IPS DF 19.7 (cell line): ENCODE data around the gene C11orf54.
"Not testable (repeated sequence)": the region's sequence is repeated elsewhere in the genome, so short reads cannot be mapped to it uniquely, and the experiment has no call there.

Experiments used
- DNase-seq: peaks from one replicate; pipeline ENCODE4 v3.0.0-alpha.2; 2013; ENCODE audit warnings: low read depth, low spot score

C11orf54 gene

DNA sequence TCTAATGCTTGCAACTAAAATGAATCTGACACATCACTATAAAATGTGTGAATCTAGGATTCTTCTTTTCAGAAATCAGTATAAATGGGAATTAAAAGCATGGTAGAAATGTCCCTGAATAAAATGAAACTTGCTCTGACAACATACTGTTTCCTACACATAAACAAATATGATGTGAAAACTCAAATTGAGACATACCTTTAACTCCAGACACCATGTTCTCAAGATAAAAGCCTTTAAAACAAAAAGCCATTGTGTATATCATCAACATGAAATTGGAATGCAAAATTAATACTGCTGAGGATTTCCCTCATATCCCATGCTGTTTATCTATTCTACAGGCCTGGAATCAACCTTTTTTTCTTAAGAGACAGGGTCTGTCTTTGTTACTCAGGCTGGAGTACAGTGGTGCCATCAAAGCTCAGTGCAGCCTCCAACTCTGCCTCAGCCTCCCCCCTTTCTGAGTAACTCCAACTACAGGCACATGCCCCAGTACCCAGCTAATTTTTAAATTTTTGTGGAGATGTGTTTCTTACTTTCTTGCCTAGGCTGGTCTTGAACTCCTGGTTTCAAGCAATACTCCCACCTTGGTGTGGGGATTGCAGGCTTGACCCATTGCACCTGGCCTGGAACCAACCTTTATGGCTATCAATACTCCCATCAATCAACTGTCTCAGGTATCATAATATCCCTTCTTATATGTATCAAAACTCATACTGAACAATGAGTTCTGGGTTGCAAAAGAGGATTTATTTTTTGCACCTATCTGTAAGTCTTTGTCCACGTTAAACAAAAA lies 6.8 kb upstream of the C11orf54 start:
- DNase-seq, result no peak

DNA sequence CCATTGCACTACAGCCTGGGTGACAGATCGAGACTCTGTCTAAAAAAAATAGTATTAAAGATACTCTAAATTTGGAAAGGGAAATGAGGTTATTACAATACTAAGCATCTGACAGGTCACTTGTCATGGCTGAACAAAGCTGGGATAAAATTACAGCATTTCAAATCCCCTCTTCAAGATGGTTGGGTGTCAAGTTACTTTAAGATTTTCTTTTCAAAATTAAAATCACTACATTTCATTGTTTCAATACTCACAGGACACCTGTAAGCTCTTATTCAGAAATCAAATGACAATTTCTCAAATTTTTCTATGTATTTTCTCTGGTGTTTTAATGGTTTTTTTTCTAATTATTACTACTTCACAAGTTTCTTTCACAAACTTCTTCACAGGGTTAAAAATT lies 5.8 kb upstream of the C11orf54 start:
- no peak for DNase-seq

GRCh38 chr11:93736129-93736528 lies 5.3 kb upstream of the C11orf54 start:
- DNase-seq, result no peak

DNA sequence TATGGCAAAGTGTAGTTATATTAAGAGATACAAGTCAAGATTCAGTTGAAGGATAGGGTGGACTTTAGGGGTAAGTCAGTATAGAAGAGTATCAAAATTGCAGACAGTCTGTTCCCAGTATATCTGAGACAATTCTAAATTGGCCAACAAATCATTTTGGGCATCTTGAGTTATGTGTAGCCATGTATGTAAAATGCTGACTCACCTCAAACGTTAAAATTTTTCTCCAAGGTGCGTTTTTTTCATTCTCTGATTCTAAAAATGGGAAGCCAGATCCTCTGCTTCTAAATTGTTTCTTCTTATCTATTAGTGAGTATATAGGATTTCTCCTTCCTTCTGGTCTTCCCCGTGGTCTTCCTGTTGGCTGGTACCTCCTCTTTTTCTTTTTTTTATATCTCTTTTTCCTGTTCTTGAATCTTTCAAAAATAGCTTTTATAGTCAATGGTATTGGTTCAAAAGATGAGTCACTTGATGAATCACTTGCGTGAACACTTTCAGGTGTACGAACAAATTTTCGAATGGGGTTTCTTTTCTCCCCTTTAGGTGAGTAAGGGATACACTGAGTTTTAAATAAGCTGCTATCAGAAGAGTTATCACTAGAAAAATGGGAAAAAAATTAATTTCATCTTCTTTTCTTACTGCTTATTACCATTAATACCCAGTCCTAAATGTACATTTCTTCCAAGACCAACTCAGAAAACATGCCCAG lies 3.4 kb upstream of the C11orf54 start:
- DNase-seq, result no peak

- DNase-seq, result no peak
These were observed 2.8 kb upstream of the C11orf54 start for GRCh38 chr11:93738647-93739081.

- DNase-seq, result no peak
These were observed 1.3 kb upstream of the C11orf54 start for GRCh38 chr11:93740031-93740729.

- no peak for DNase-seq
These were observed 760 bp upstream of the C11orf54 start for GRCh38 chr11:93740730-93741093.

DNA sequence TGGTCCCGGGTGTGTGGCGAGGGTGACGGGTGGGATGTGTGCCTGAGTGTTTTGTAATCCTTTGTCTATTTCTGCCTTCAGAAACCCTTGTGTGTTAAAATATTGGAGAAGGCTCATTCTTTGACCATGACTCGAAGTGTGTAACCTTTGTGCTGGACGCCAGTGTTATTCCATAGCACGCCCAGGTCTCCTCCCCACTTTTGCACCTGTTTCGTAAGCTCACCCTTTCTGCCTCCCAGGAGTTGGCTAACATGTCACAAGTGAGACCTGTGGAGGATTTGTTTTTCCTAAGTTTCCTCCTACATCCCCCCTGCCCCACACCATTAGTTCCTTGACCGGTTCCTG lies 382 bp downstream of the C11orf54 start:
- DNase-seq, result no peak

- DNase-seq, result no peak
These were observed 1.8 kb downstream of the C11orf54 start for GRCh38 chr11:93743291-93743690.

DNA sequence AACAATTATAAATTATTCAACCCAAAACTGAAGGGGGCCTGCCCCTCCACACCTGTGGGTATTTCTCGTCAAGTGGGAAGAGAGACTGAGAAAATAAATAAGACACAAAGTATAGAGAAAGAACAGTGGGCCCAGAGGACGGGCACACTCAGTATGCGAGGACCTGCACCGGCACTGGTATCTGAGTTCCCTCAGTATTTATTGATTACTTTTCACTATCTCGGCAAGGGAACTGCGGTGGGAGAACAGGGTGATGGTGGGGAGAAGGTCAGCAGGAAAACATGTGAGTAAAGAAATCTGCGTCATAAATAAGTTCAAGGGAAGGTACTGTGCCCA lies 3.2 kb downstream of the C11orf54 start:
- DNase-seq, result no peak

DNA sequence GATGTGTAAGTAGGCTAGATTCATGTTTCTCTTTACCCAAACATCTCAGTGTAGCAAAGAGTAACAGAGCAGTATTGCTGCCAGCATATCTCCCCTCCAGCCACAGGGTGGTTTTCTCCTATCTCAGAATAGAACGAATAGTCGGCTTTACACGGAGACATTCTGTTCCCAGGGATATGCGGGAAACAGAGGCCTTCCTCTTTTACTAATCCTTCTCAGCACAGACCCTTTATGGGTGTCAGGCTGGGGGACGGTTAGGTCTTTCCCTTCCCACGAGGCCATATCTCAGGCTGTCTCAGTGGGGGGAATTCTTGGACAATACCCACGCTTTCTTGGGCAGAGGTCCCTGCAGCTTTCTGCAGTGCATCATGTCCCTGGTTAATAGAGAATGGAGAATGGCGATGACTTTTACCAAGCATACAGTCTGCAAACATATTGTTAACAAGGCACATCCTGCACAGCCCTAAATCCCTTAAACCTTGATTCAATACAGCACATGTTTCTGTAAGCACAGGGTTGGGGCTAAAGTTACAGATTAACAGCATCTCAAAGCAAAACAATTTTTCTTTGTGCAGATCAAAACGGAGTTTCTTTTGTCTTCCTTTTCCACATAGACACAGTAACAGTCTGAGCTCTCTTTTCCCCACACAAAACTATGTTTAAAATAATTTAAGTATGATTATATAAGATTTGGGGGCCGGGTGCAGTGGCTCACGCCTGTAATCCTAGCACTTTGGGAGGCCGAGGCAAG lies 3.7 kb downstream of the C11orf54 start:
- DNase-seq, result not testable (repeated sequence)

DNA sequence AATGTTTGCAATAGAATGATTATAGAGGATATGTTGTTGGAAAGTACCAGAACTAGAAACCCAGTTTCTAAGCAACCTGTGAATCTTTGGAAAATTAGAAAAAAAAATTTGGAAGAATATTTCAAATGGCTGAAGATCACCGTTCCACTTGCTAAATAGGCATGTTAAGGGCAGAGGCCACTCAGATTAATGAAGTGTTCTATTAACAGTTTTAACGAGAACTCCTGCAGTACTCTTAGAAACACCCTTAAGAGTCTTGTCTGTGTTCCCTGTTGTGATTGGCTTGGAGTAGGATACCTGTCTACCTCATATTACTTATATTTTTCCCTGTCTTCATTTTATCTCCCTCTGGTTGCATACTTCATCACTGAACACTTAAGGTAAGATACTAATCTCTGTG lies 4.6 kb downstream of the C11orf54 start:
- DNase-seq, result no peak

DNA sequence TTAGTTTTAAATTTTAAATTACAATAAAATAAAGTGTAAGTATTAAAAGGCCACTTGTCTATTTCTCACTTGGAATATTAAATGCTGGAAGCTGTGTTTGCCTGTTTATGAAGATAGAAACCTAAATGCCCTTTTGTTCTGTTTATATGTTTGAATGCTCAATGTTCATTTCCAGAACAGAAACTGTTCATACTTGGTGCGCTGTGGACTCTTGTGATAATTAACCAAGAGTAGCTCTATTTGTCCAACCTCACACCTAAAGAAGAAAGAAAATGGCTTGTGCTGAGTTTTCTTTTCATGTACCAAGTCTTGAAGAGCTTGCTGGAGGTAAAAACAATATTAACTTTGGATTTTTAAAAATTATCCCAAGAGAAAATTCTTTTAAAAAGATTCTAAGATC lies 5.7 kb downstream of the C11orf54 start:
- DNase-seq, result no peak

DNA sequence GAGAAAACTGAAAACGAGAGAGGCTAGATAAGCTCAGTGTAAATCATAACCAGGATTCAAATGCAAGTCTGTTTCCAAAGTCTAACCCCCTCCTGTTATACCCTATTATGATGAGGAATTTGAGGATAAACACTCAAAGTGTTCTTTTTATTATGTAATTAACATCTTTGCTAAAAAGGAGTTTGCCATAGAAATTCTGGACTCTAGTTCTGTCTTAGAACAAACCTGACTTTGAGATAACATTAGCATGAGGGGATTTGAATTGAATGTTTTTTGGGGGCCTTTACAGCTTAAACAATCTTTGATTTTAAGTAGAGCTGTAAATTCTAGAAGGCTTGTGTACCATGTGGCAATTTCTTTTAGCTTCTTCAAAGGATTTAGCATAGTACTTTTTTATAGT lies 9.5 kb downstream of the C11orf54 start:
- DNase-seq, result no peak

DNA sequence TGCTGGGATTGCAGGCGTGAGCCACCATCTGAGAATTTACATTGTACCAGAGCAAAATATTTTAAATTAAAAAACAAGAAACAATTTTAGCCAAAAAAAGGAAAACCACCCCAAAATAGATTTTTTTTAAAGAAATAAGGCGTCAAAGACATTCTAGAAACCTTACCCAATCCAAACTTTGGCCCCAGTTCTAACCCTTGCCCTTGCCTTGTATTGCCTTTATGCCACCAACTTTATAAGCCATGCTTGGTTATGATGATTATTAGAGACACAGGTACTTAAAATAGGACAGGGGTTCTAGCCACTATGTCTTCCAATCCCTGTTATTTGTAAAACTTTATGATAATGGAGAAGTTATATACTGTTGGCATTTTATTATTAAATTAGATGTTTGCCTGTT lies 11.8 kb downstream of the C11orf54 start:
- no peak for DNase-seq

DNA sequence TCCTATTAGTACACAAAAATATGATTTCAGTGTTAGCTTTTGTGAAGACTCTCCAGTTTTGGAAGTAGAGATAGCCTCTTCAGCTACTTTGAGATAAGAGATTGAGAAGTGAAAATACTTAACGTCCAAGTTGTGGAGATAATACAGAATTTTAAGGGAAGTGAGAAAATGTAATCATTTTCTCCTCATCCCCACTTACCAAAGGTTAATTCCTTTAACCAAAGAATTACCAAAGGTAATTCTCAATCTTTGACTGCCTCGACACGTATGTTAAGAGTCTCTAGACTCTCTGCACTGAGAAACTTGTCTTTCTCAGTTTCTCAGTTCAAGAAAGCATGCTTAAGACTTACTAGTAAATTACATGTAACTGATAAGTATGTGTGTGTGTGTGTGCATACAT lies 15.3 kb downstream of the C11orf54 start:
- DNase-seq, result no peak

- no peak for DNase-seq
These were observed 15.8 kb downstream of the C11orf54 start for GRCh38 chr11:93757301-93757700.

DNA sequence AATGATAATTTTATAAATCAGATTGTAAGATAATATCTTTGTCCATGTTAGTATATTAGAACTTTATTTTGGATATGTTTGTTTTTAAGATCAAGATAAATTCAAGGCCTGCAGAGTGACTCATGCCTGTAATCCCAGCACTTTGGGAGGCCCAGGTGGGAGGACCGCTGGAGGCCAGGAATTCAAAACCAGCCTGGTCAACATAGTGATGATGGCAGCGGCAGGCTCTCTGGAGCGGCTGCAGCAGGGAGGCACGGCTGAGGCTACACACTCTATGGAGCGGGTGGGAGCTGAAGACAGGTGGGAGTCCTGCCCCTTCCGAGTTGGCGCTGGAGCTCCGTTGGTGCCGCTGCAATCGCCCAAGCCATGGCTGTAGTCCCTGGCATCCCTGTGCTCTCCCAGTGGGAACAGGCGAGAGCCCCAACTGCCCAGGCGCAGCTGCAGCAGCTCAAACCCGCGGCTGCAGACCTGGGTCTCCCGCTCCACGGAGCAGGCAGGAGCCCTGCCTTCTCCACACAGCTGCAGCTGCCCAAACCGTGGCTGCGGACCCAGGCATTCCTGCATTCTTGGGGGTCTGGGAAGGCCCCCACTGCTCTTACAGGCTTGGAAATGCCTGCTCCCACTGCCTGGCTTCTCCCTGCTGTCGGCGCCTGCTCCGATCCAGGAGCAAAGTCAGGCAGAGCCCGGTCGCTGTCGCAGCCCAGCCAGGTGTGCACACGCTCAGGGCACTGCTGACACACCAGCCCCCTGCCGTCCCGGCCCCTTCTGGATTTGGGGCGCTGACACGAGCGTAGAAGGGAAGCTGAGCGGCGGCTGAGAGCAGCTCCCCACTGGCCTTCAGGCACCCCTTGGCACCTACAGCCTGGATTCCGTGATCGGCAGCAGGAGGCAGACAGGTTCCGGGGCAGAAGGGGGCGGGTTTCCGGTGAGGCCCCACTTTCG lies 16.7 kb downstream of the C11orf54 start:
- no peak for DNase-seq

DNA sequence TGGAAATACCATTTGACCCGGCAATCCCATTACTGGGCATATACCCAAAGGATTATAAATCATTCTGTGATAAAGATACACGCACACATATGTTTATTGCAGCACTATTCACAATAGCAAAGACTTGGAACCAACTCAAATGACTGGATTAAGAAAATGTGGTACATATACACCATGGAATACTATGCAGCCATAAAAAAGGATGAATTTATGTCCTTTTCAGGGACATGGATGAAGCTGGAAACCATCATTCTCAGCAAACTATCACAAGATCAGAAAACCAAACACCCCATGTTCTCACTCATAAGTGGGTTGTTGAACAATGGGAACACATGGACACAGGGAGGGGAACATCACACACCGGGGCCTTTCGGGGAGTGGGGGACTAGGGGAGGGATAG lies 17.7 kb downstream of the C11orf54 start:
- DNase-seq, result not testable (repeated sequence)

DNA sequence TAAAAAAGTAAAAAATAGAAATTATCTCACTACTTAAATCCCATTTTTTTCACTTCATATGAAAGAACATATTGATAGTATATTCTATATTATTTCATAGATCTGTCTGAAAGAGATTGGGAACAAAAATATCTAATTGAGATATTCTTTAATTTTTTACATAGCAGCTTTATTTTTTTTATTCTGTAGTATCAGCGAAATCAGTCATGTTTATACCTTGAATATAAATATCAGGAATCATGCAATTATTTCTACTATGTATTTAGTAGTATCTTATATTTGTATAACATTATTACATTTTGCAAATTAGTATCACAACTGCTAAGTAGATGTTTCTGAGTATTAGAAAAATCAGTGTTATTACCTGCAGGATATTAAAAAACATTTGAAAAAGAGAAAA lies 20.4 kb downstream of the C11orf54 start:
- DNase-seq, result no peak

DNA sequence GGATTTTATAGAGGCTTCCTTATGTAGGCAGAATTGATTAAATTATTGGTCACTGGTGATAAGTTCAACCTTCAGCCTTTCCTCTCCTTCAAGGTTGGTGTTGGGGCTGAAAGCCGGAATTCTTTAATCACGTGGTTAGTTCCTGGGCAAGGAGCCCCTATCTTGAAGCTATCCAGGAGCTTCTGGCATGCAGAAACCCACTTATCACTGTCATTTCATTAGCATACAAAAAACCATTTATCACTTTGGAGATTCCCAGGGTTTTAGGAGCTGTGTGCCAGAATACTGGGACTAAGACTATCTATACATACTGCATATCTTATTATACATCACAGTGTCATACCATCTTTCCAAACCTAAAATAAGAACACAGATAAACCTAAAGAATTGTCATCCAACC lies 24.1 kb downstream of the C11orf54 start:
- DNase-seq, result no peak
